Measurements from ENCODE around the gene KIF4A.
"Not testable (repeated sequence)": the region's sequence is repeated elsewhere in the genome, so short reads cannot be mapped to it uniquely, and the experiment has no call there.

The KIF4A gene

GRCh38 chrX:70289168-70289792 is 624 bp upstream of the KIF4A start:
- H3K4me3 ChIP-seq (ENCODE audit: control insufficient read depth, low read depth, low read length): peak overlapping the region; percentile 72
- TF ChIP-seq, protein P1, sequence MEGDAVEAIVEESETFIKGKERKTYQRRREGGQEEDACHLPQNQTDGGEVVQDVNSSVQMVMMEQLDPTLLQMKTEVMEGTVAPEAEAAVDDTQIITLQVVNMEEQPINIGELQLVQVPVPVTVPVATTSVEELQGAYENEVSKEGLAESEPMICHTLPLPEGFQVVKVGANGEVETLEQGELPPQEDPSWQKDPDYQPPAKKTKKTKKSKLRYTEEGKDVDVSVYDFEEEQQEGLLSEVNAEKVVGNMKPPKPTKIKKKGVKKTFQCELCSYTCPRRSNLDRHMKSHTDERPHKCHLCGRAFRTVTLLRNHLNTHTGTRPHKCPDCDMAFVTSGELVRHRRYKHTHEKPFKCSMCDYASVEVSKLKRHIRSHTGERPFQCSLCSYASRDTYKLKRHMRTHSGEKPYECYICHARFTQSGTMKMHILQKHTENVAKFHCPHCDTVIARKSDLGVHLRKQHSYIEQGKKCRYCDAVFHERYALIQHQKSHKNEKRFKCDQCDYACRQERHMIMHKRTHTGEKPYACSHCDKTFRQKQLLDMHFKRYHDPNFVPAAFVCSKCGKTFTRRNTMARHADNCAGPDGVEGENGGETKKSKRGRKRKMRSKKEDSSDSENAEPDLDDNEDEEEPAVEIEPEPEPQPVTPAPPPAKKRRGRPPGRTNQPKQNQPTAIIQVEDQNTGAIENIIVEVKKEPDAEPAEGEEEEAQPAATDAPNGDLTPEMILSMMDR (IDR thresholded peaks at IDR 0.05; ENCODE audit: control insufficient read depth, insufficient read depth, low read depth, low read length, missing control alignments): no peak
- DNase-seq (ENCODE audit: low read depth): no peak

- TF ChIP-seq, protein P1 (IDR thresholded peaks at IDR 0.05; ENCODE audit: control insufficient read depth, insufficient read depth, low read depth, low read length, missing control alignments): no peak
- DNase-seq (ENCODE audit: low read depth): no peak
- no peak overlapping the region for H3K4me3 ChIP-seq (ENCODE audit: control insufficient read depth, low read depth, low read length)
These were observed 2.9 kb downstream of the KIF4A start for GRCh38 chrX:70292788-70293187.

DNA sequence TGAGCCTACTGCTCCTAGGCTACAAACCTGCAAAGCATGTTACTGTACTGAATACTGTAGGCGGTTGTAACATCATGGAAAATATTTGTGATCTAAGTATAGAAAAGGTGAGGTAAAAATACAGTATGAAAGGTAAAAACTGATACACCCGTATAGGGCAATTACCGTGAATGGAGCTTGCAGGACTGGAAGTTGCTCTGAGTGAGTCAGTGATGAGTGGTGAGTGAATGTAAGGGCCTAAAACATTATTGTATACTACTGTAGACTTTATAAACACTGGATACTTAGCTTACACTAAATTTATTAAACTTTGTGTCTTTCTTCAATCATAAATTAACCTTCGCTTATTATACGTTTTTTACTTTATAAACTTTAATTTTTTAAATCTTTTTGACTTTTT is 3.7 kb downstream of the KIF4A start:
- no peak for DNase-seq (ENCODE audit: low read depth)
- H3K4me3 ChIP-seq (ENCODE audit: control insufficient read depth, low read depth, low read length): no peak overlapping the region
- TF ChIP-seq, protein P1 (IDR thresholded peaks at IDR 0.05; ENCODE audit: control insufficient read depth, insufficient read depth, low read depth, low read length, missing control alignments): no peak

DNA sequence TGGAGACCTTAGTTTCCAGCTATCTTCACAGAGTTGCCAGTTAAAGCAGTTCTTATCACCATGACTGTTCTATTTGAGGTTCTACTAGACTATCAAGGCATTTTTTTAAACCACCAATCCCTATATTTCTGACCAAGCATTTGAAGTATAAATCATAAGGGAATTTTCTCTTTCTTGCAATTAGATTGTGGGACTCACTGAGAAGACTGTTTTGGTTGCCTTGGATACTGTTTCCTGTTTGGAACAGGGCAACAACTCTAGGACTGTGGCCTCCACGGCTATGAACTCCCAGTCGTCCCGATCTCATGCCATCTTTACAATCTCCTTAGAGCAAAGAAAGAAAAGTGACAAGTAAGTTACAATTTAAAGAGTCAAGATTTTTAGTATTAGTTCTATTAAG is 11.8 kb downstream of the KIF4A start:
- TF ChIP-seq, protein P1 (IDR thresholded peaks at IDR 0.05; ENCODE audit: control insufficient read depth, insufficient read depth, low read depth, low read length, missing control alignments): no peak
- no peak for DNase-seq (ENCODE audit: low read depth)
- H3K4me3 ChIP-seq (ENCODE audit: control insufficient read depth, low read depth, low read length): no peak overlapping the region

GRCh38 chrX:70313503-70313902 is 23.6 kb downstream of the KIF4A start:
- TF ChIP-seq, protein P1 (IDR thresholded peaks at IDR 0.05; ENCODE audit: control insufficient read depth, insufficient read depth, low read depth, low read length, missing control alignments): no peak
- no peak overlapping the region for H3K4me3 ChIP-seq (ENCODE audit: control insufficient read depth, low read depth, low read length)
- DNase-seq (ENCODE audit: low read depth): no peak

GRCh38 chrX:70322784-70323183 is 32.9 kb downstream of the KIF4A start:
- TF ChIP-seq, protein P1 (IDR thresholded peaks at IDR 0.05; ENCODE audit: control insufficient read depth, insufficient read depth, low read depth, low read length, missing control alignments): no peak
- no peak for DNase-seq (ENCODE audit: low read depth)
- no peak overlapping the region for H3K4me3 ChIP-seq (ENCODE audit: control insufficient read depth, low read depth, low read length)

- H3K4me3 ChIP-seq (ENCODE audit: control insufficient read depth, low read depth, low read length); DNase-seq (ENCODE audit: low read depth): not testable (repeated sequence)
These were observed 33.7 kb downstream of the KIF4A start for GRCh38 chrX:70323628-70324027.
